Stimulated activated CD4-positive, alpha-beta T cell treated with anti-CD3 and anti-CD28 coated beads, Interleukin-2, amount 100 ng/mL, for 4 hours (primary cell): ENCODE data around the gene ADORA2B.

Source experiments
- DNase-seq: peaks from one replicate; pipeline ENCODE4 v3.0.0-alpha.2; 2020; ENCODE audit warnings: low read depth

Gene ADORA2B

GRCh38 chr17:15981646-15982580 is 37.0 kb downstream of the ADORA2B start:
- DNase-seq = no peak

GRCh38 chr17:15996322-15996721 is 51.4 kb downstream of the ADORA2B start:
- DNase-seq = no peak

GRCh38 chr17:15998031-15998562 is 53.2 kb downstream of the ADORA2B start:
- DNase-seq = no peak

GRCh38 chr17:15999141-15999973 is 54.4 kb downstream of the ADORA2B start, which contains the start of the genes TTC19 and ZSWIM7:
Gene TTC19, plus strand, starts transcription at chr17:15999824. Its CDS starts 25 bp downstream, at chr17:15999849.
Gene ZSWIM7, minus strand, starts transcription at chr17:15999704. Its CDS starts 110 bp downstream, at chr17:15999594.
- peak; percentile 85 for DNase-seq

GRCh38 chr17:15999974-16000827 is 55.3 kb downstream of the ADORA2B start:
- DNase-seq = peak; percentile 13

- DNase-seq = no peak
Measured at GRCh38 chr17:16001226-16001897, 56.4 kb downstream of the ADORA2B start.

GRCh38 chr17:16002708-16003260 is 57.9 kb downstream of the ADORA2B start:
- DNase-seq = no peak

- no peak for DNase-seq
Measured at GRCh38 chr17:16003841-16004240, 58.9 kb downstream of the ADORA2B start.

GRCh38 chr17:16005636-16006035 is 60.7 kb downstream of the ADORA2B start:
- no peak for DNase-seq

GRCh38 chr17:16007439-16007838 is 62.5 kb downstream of the ADORA2B start:
- DNase-seq = no peak

GRCh38 chr17:16013943-16014407 is 69.0 kb downstream of the ADORA2B start:
- DNase-seq = no peak

- DNase-seq = no peak
Measured at GRCh38 chr17:16019347-16019746, 74.4 kb downstream of the ADORA2B start.

GRCh38 chr17:16023881-16024280 is 79.0 kb downstream of the ADORA2B start:
- no peak for DNase-seq

GRCh38 chr17:16025202-16025601 is 80.3 kb downstream of the ADORA2B start:
- DNase-seq = no peak
